Peyer's patch (tissue), 4 donors: ENCODE measurements around the gene KRTAP9-7. TPM values are rescaled to one million over a fixed set of nuclear protein-coding genes. Genes with fewer than 3 reads are reported as not detected.
"Not testable (repeated sequence)": the region's sequence is repeated elsewhere in the genome, so short reads cannot be mapped to it uniquely, and the experiment has no call there.

Experiments
- DNase-seq, 3 donors: peaks; one replicate each; pipeline ENCODE4 v3.0.0-alpha.2; 2017 to 2019
- H3K27ac ChIP-seq, 4 donors: fragments of 200-600 bp; sonication (generic); one replicate each; pipeline ENCODE4 v1.5.1; 2016 to 2019
- H3K27me3 ChIP-seq, 2 donors: fragments of 200-600 bp; sonication (generic); one replicate each; pipeline ENCODE4 v1.5.1; 2019
- H3K36me3 ChIP-seq, 3 donors: fragments of 200-600 bp; sonication (generic); one replicate each; pipeline ENCODE4 v1.5.1; 2016 to 2019
- H3K4me1 ChIP-seq, 4 donors: fragments of 200-600 bp; sonication (generic); one replicate each; pipeline ENCODE4 v1.5.1; 2016 to 2019
- H3K4me3 ChIP-seq, 4 donors: fragments of 200-600 bp; sonication (generic); 1 replicate in 3 of 4; 2 replicates in 1 of 4; pipeline ENCODE4 v1.5.1; 2016 to 2019; ENCODE audit warnings: mild to moderate bottlenecking in 1 of 4
- H3K9me3 ChIP-seq, 4 donors: fragments of 200-600 bp; sonication (generic); one replicate each; pipeline ENCODE4 v1.5.1; 2016 to 2019; ENCODE audit warnings: mild to moderate bottlenecking in 1 of 4
- POLR2A ChIP-seq, 2 donors: fragments of 450-650 bp; IDR thresholded peaks; one replicate each; pipeline ENCODE4 v1.5.1; 2017; ENCODE audit warnings: antibody characterized with exemption in 2 of 2, mild to moderate bottlenecking in 2 of 2, moderate library complexity in 2 of 2
- total RNA-seq, 4 donors: library from RNA; depleted of rRNA; stranded (reverse); fragments of >200 nt; gene quantifications; one replicate each; pipeline ENCODE4 v1.1.0, GENCODE V29; 2016
- TF ChIP-seq, protein P1 (sequence below), 6 experiments: fragments of 450-650 bp in 4 of 6; fragments of 200-600 bp in 2 of 6; sonication (generic) in 1 of 6; IDR thresholded peaks; one replicate each; pipeline ENCODE4 v1.5.1; 2017 to 2019; ENCODE audit warnings: antibody characterized with exemption in 6 of 6, mild to moderate bottlenecking in 3 of 6, moderate library complexity in 1 of 6

The KRTAP9-7 gene
- total RNA-seq, 4 donors from 2014 or later: not detected

DNA sequence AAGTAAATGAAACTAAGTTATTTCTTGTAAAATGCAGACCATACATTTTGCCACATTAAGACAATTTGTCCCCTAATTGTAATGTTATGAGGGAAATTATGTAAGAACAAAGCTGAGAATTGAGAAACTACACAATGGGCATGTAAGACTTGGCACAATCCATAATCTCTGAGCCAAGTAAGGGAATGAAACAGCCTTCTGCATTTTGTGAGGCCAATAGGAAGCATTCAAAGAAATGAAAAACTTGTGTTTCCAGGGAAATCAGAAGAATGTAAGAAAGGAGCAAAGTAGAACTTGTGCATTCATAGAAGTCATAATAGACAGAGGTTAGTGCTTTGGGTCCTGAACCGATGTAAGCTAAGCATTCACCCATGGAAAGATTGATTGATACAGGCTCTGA lies 24.2 kb upstream of the KRTAP9-7 start:
- TF ChIP-seq, protein P1, sequence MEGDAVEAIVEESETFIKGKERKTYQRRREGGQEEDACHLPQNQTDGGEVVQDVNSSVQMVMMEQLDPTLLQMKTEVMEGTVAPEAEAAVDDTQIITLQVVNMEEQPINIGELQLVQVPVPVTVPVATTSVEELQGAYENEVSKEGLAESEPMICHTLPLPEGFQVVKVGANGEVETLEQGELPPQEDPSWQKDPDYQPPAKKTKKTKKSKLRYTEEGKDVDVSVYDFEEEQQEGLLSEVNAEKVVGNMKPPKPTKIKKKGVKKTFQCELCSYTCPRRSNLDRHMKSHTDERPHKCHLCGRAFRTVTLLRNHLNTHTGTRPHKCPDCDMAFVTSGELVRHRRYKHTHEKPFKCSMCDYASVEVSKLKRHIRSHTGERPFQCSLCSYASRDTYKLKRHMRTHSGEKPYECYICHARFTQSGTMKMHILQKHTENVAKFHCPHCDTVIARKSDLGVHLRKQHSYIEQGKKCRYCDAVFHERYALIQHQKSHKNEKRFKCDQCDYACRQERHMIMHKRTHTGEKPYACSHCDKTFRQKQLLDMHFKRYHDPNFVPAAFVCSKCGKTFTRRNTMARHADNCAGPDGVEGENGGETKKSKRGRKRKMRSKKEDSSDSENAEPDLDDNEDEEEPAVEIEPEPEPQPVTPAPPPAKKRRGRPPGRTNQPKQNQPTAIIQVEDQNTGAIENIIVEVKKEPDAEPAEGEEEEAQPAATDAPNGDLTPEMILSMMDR (IDR thresholded peaks at IDR 0.05): no peak
- TF ChIP-seq POLR2A (IDR thresholded peaks at IDR 0.05): no peak
- Histone ChIP-seq H3K36me3 (no peaks in the 10 kb centered on the region), H3K4me3 (no peak overlapping the region), H3K9me3 (no peaks in the 10 kb centered on the region), H3K27me3 (no peaks in the 10 kb centered on the region), H3K27ac (no peak overlapping the region), H3K4me1 (no peaks in the 10 kb centered on the region)
- no peak for DNase-seq

- no peaks in the 10 kb centered on the region for H3K4me1 ChIP-seq
- TF ChIP-seq, protein P1 (IDR thresholded peaks at IDR 0.05): no peak
- no peak for TF ChIP-seq POLR2A (IDR thresholded peaks at IDR 0.05)
- no peak overlapping the region for H3K4me3 ChIP-seq
- H3K36me3 ChIP-seq: no peaks in the 10 kb centered on the region
- no peak overlapping the region for H3K27ac ChIP-seq
- H3K9me3 ChIP-seq: no peaks in the 10 kb centered on the region
- DNase-seq: no peak
- H3K27me3 ChIP-seq: no peaks in the 10 kb centered on the region
These were observed 20.6 kb upstream of the KRTAP9-7 start for GRCh38 chr17:41254861-41255260.

GRCh38 chr17:41255381-41256290 lies 19.9 kb upstream of the KRTAP9-7 start, which contains the start of gene KRTAP9-9:
TSS of gene KRTAP9-9 (plus strand) at chr17:41255384.
- H3K4me3 ChIP-seq, H3K27me3 ChIP-seq, H3K9me3 ChIP-seq, H3K36me3 ChIP-seq, H3K27ac ChIP-seq, DNase-seq, H3K4me1 ChIP-seq: not testable (repeated sequence)

- no peak for DNase-seq
- no peak for TF ChIP-seq POLR2A (IDR thresholded peaks at IDR 0.05)
- TF ChIP-seq, protein P1 (IDR thresholded peaks at IDR 0.05): no peak
These were observed 19.2 kb upstream of the KRTAP9-7 start for GRCh38 chr17:41256291-41256685.

GRCh38 chr17:41258406-41258805 lies 17.1 kb upstream of the KRTAP9-7 start:
- Histone ChIP-seq H3K27me3 (no peaks in the 10 kb centered on the region), H3K4me1 (no peaks in the 10 kb centered on the region), H3K9me3 (no peaks in the 10 kb centered on the region), H3K36me3 (no peaks in the 10 kb centered on the region), H3K4me3 (no peak overlapping the region), H3K27ac (no peak overlapping the region)
- no peak for TF ChIP-seq POLR2A (IDR thresholded peaks at IDR 0.05)
- TF ChIP-seq, protein P1 (IDR thresholded peaks at IDR 0.05): no peak
- no peak for DNase-seq

More at GRCh38 chr17:41256291-41256685, 19.2 kb upstream of the KRTAP9-7 start:
- no peak overlapping the region for H3K27ac ChIP-seq
- no peaks in the 10 kb centered on the region for H3K27me3 ChIP-seq
- no peaks in the 10 kb centered on the region for H3K36me3 ChIP-seq
- no peaks in the 10 kb centered on the region for H3K4me1 ChIP-seq
- H3K4me3 ChIP-seq: no peak overlapping the region
- no peaks in the 10 kb centered on the region for H3K9me3 ChIP-seq

DNA sequence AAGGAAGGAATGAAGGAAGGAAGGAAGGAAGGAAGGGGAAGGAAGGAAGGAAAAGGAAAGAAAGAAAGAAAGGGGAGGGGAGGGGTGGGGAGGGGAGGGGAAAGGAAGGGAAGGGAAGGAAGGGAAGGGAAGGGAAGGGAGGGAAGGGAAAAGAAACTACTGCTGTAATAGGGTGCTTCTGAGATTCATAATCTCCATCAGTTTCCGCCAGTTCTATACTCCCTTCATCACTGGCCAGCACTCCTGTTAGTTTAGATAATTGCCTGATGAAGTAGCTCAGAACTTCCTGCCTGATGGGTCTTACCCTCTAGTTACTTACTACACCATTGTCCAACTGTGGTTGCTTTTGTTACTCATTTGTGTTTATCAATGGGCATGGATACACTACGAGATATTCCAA lies 12.3 kb upstream of the KRTAP9-7 start:
- Histone ChIP-seq H3K9me3 (no peaks in the 10 kb centered on the region), H3K4me3 (no peak overlapping the region), H3K36me3 (no peaks in the 10 kb centered on the region), H3K27me3 (no peaks in the 10 kb centered on the region), H3K4me1 (no peaks in the 10 kb centered on the region), H3K27ac (no peak overlapping the region)
- TF ChIP-seq, protein P1 (IDR thresholded peaks at IDR 0.05): no peak
- TF ChIP-seq POLR2A (IDR thresholded peaks at IDR 0.05): no peak
- no peak for DNase-seq
